GM12801 (cell line): ENCODE measurements around the gene KNG1.

Experiments used
- TF ChIP-seq, protein P1 (sequence below): IDR thresholded peaks from one replicate; pipeline ENCODE4 v1.5.1; 2011; ENCODE audit warnings: control low read depth; ENCODE audit not compliant: insufficient read length; ENCODE audit errors: extremely low read depth

Gene KNG1

DNA sequence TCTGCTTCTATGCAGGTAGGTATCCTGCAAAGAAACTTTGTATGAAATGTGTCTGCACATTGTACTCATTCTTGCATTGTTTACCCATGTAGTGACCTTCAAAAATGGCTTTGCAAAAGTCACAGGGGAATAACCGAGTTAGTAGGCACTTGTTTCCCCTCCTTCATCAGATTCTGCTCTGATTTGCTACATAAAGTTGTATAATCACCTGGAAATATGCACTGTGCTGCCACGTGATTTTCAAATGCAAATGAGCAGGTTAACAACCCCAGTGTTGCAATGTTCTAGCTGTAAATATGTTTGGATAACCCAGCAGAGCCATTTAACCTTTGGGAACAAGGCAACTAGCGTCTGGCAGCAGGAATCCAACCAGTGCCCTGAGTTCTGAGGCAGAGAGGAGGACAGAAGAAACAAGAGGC is at the start of gene KNG1:
TSS of gene KNG1 (plus strand) at position 321 of the 419 bp plus-strand sequence. CDS start 184 bp downstream, outside the sequence.
- TF ChIP-seq, protein P1, sequence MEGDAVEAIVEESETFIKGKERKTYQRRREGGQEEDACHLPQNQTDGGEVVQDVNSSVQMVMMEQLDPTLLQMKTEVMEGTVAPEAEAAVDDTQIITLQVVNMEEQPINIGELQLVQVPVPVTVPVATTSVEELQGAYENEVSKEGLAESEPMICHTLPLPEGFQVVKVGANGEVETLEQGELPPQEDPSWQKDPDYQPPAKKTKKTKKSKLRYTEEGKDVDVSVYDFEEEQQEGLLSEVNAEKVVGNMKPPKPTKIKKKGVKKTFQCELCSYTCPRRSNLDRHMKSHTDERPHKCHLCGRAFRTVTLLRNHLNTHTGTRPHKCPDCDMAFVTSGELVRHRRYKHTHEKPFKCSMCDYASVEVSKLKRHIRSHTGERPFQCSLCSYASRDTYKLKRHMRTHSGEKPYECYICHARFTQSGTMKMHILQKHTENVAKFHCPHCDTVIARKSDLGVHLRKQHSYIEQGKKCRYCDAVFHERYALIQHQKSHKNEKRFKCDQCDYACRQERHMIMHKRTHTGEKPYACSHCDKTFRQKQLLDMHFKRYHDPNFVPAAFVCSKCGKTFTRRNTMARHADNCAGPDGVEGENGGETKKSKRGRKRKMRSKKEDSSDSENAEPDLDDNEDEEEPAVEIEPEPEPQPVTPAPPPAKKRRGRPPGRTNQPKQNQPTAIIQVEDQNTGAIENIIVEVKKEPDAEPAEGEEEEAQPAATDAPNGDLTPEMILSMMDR, result no peak

DNA sequence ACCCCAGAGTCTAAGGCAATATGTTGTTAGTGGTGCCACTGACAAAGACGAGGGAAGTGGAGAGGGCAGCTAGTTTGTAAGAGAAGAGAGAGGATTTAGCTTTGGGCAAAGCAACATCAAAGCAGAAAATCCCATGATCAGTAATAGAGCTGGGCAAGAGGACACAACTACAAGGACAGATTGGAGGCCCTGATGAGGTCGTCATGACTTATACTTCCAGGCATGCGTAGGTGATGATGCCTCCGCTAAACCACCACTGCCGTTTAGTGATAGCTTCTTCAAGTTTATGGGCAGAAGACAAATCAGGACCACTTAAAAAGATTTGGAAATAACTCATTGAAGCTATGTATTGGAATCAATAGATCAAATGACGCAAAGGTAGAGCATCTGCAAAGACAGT is 48.7 kb upstream of the KNG1 start:
- TF ChIP-seq, protein P1, result no peak

DNA sequence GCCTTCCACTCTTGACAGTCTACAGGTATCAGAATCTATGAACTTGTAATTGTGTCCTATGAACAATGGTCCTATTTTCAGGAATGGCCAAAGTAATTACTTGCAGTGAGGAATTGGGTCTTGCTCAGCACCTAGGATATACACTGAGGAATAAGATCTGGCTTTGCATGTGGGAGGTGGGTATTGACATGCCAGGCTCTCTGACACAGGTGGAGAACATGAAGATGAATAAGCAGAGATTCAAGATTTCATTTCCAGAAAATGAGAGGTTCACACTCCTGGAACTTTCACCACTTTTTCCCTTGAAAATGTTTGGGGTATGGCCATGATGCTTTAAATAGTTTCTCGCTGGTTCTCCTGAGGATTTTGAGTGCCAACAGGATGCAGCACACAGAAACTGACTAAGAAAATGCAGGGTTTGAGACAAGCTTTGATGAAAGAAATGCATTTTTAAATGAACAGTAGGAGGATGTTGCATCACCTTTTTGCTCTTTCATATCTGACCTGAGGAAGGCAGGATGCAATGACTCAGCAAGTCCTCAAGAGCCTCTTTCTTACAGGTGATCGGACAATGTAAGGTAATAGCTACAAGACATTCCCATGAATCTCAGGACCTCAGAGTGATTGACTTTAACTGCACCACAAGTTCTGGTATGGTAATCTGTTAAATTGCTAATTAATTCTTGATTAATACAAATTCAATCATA is 47.6 kb upstream of the KNG1 start:
- TF ChIP-seq, protein P1, result no peak

DNA sequence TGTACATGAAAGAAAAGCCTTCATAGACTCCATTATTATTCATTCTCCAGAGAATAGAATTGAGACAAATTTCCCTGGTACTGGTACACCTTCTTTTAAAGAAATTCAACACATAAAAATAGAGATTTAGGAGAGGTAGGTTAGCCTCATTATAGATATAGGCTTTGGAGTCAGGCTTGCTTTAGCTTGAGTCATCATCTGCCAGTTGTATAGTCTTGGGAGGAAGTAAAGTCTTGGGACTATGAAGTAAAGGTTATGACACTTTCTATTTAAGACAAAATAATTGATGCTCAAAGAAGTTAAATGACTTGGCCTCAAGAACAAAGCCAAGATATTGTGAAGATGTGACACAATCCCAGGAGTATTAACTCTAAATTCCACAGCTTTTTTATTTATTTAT is 47.0 kb upstream of the KNG1 start:
- TF ChIP-seq, protein P1, result no peak

DNA sequence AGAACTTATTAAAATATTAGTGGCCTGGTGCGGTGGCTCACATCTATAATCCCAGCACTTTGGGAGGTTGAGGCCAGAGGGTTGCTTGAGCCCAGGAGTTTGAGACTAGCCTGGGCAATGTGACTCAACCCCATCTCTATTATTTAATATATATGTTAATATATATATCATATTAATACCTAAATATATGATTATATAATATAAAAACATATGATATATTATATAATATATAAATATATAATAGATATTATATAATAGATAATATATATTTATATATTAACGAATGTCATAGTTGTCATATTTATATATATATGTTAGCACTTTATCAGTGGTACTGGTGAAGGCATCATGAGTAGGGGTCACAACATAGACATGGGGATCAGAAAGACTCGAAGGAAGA is 46.1 kb upstream of the KNG1 start:
- TF ChIP-seq, protein P1, result no peak

DNA sequence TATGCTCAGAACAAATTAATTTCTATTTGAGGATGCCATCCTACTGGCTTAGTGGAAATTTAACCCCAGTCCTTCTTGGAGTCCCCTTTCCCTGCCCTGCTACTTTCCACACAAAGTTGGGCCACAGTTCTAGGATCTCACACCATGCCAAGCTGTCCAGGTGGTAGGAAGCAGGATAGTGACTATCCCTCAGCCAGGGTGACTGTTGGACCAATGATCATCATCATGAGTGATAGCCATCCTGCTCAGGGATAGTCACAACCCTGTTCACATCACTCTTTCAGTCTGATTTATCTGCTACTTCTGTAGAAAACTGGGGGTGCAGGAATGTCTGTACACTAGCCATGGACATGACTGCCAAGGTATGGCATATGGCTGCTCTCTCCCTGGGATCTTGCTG is 38.6 kb upstream of the KNG1 start:
- TF ChIP-seq, protein P1, result no peak

DNA sequence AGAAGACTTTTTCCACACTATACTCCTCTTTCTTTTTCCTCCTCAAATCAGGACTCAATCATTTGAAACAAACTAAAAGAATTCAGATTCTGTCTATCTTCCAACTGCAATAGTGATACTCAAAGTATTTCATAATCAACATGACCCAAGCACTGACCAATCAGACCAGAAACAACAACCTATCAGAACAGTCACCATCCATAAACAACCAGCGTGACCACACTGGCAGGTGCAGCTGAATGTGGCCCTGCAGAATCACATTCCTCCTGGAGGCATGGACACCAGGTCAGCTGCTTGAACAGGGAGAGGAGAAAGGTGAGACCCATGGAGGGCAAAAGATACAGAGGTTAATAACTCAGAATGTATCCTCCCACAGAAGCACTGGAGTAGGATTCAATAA is 38.0 kb upstream of the KNG1 start:
- TF ChIP-seq, protein P1, result no peak
